Activated CD8-positive, alpha-beta memory T cell treated with anti-CD3 and anti-CD28 coated beads for 36 hours (primary cell): Measurements from ENCODE around the gene CRTC1. TPM values are rescaled to one million over a fixed set of nuclear protein-coding genes. Genes with fewer than 3 reads are reported as not detected.
"Not testable (repeated sequence)": the region's sequence is repeated elsewhere in the genome, so short reads cannot be mapped to it uniquely, and the experiment has no call there.

Experiments
- CTCF ChIA-PET: fragments of 350-600 bp; sonication (Branson Sonifier 250); formaldehyde crosslinking; loops from one replicate; lab custom pipeline; 2021; ENCODE audit warnings: antibody characterized with exemption; lab: Charles Lee
- POLR2A ChIA-PET: fragments of 350-600 bp; sonication (Branson Sonifier 250); formaldehyde crosslinking; loops from one replicate; lab custom pipeline; 2021; ENCODE audit warnings: antibody characterized with exemption; lab: Charles Lee
- total RNA-seq, 2 experiments: library from RNA; stranded (reverse); gene quantifications; one replicate each; pipeline ENCODE4 v1.2.3, GENCODE V29; 2021

The CRTC1 gene
- total RNA-seq, 2 experiments from 2014 or later, result 5.0 to 5.5 TPM

DNA sequence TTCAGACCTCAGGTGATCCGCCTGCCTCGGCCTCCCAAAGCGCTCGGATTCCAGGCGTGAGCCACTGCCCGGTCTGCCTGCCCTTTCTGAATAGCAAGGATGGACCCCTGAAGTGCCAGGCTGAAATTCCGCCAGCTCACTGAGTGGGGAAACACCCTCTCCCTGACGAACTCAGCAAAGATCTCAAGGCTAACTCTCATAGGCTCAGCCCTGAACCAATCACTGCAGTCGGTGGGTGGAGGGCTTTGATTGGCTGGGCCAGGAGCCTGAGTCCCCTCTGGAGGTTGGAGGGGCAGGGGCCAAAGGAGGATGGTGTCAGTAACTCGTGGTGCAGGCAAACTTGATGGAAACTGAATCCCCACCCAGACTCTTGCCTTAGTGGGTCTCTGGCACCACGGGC is 118.9 kb downstream of the CRTC1 start:
- ChIA-PET POLR2A (no interaction called here), CTCF (no interaction called here)

GRCh38 chr19:18803550-18804138 is 120.2 kb downstream of the CRTC1 start:
- ChIA-PET CTCF (no interaction called here), POLR2A (no interaction called here)

GRCh38 chr19:18804139-18804601 is 120.7 kb downstream of the CRTC1 start:
- ChIA-PET POLR2A (no interaction called here), CTCF (no interaction called here)

DNA sequence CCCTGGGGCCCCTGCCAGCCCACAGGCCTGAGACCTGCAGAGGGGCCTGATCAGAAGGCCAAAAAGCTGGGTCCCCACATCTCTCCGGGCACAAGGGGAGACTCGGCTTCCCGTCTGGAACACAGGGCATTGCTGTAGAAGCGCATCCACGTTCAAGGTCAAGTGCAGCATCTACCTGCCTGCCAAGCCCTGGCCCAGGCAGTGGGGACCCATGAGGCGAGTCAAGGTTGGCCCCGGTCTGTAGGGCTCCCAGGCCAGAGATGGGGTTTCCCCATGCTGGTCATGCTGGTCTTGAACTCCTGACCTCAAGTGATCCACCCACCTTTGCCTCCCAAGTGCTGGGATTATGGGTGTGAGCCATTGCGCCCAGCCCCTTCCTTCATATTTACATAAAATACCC is 121.2 kb downstream of the CRTC1 start:
- ChIA-PET POLR2A (no interaction called here), CTCF (no interaction called here)

- CTCF ChIA-PET, result no interaction called here
- POLR2A ChIA-PET, result no interaction called here
Observed at GRCh38 chr19:18807861-18808331, 124.4 kb downstream of the CRTC1 start.

- CTCF ChIA-PET, result no interaction called here
- POLR2A ChIA-PET, result no interaction called here
Observed at GRCh38 chr19:18809149-18809868, 125.8 kb downstream of the CRTC1 start.

- POLR2A ChIA-PET, CTCF ChIA-PET: not testable (repeated sequence)
Observed at GRCh38 chr19:18811638-18812037, 128.2 kb downstream of the CRTC1 start.

GRCh38 chr19:18814063-18814462 is 130.6 kb downstream of the CRTC1 start:
- ChIA-PET CTCF (interaction anchor here (1.1 to 1.3 kb wide), 2 partner anchors 34 to 72 kb away, joined by 3 read pairs; no protein-coding TSS in a partner anchor), POLR2A (no interaction called here)

DNA sequence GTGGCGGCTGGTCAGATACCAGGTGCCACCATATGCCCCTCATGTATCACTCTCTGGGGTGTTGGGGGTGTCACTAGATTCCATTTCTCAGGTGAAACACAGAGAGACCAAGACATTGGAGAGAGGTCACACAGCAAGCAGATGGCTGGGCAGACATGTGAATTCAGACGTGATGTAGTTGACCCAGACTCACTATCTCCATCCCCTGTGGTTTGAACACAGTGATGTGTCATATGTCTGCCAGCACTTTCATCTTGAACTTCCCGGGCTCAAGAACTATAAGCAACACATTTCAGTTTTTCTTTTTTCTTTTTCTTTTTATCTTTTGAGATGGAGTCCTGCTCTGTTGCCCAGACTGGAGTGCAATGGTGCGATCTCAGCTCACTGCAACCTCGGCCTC is 132.2 kb downstream of the CRTC1 start:
- POLR2A ChIA-PET, result no interaction called here
- CTCF ChIA-PET, result no interaction called here

- CTCF ChIA-PET, result interaction anchor here (0.6 kb wide), 1 partner anchor 544 kb away, joined by 3 read pairs; no protein-coding TSS in a partner anchor
- POLR2A ChIA-PET, result not testable (repeated sequence)
Observed at GRCh38 chr19:18816645-18817044, 133.2 kb downstream of the CRTC1 start.

DNA sequence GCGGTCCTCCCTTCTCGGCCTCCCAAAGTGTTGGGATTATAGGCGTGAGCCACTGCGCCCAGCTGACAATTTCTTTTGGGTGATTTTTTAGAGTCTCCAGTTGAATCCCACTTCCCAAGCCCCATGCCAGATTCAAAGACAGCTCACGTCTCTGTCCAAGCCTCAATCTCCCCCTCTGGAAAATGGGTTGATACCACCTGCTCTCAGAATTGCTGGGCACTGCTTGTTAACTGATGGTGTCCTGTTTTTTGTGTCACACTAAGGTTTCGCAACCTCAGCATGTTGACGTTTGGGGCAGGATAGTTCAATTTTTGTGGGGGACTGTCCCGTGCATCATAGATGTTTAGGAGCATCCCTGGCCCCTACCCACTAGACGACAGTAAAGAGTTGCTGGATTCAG is 134.1 kb downstream of the CRTC1 start:
- ChIA-PET CTCF (no interaction called here), POLR2A (no interaction called here)

DNA sequence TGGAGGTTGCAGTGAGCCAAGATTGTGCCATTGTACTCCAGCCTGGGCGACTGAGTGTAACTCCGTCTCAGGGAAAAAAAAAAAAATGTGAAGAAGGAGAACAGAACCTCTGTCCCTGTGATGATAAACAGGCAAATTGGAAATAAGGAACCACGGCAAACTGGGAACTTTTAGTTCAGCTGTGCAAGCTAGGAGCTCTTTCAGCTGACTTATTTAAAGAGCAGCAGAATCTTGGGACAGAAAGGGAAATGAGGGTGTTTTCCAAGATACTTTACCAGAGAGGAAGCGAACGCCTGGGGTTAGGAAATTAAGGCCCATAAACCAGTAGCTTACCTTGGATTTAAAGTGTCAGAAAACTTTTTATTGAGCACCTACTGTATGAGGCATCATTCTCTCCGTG is 145.3 kb downstream of the CRTC1 start:
- ChIA-PET POLR2A (no interaction called here), CTCF (interaction anchor here (1.3 kb wide), 1 partner anchor 15 kb away, joined by 3 read pairs; no protein-coding TSS in a partner anchor)

- ChIA-PET POLR2A (no interaction called here), CTCF (no interaction called here)
Observed at GRCh38 chr19:18830488-18830887, 147.0 kb downstream of the CRTC1 start.

- CTCF ChIA-PET, result interaction anchor here (0.6 to 2.1 kb wide), 6 partner anchors 11 to 659 kb away, joined by 3 to 11 read pairs (median 4); no protein-coding TSS in a partner anchor
- POLR2A ChIA-PET, result interaction anchor here (0.6 to 1.5 kb wide), 8 partner anchors 8 to 412 kb away, joined by 3 to 7 read pairs (median 3); partner anchors contain the start of genes COPE, DDX49, KLHL26 and SSBP4
Observed at GRCh38 chr19:18831524-18832305, 148.2 kb downstream of the CRTC1 start, which contains the start of gene UPF1. Gene UPF1 (plus strand): TSS chr19:18831959. CDS start chr19:18832210, 251 bp downstream.

Other genes with a start within 250 kb of the CRTC1 start
- gene ISYNA1, start 245.5 kb upstream of the CRTC1 start, total RNA-seq, result 10 to 100 TPM; 22.8 to 23.7 TPM
- gene ELL, start 161.6 kb upstream of the CRTC1 start, total RNA-seq, result 10 to 100 TPM; 22.6 to 24.3 TPM
- 100 to 1,000 TPM; 167 to 168 TPM for gene FKBP8, start 140.1 kb upstream of the CRTC1 start, total RNA-seq
- 100 to 1,000 TPM; 124 to 129 TPM for gene KXD1, start 125.8 kb upstream of the CRTC1 start, total RNA-seq
- gene UBA52, start 111.8 kb upstream of the CRTC1 start, total RNA-seq, result 1,000 to 10,000 TPM; 1,648 to 1,705 TPM
- gene REX1BD, start 94.9 kb upstream of the CRTC1 start, total RNA-seq, result 10 to 100 TPM; 95.2 to 98.7 TPM
- under 1 TPM in 1 of 2 experiments, not detected in 1; 0.61 TPM for gene CRLF1, start 76.9 kb upstream of the CRTC1 start, total RNA-seq
- gene TMEM59L, start 70.8 kb upstream of the CRTC1 start, total RNA-seq, result not detected
- 10 to 100 TPM; 11.8 to 14.3 TPM for gene KLHL26, start 46.7 kb upstream of the CRTC1 start, total RNA-seq
- not detected for gene COMP, start 107.6 kb downstream of the CRTC1 start, total RNA-seq
- 10 to 100 TPM; 89.3 to 92.0 TPM for gene UPF1, start 148.3 kb downstream of the CRTC1 start, total RNA-seq
- under 1 TPM in 1 of 2 experiments, not detected in 1; 0.08 TPM for gene CERS1, start 212.5 kb downstream of the CRTC1 start, total RNA-seq
- 100 to 1,000 TPM; 164 to 184 TPM for gene COPE, start 235.7 kb downstream of the CRTC1 start, total RNA-seq
- gene DDX49, start 236.0 kb downstream of the CRTC1 start, total RNA-seq, result 10 to 100 TPM; 82.1 to 91.0 TPM